Inflammatory macrophage treated with lipopolysaccharide for 4 hours (primary cell): ENCODE results near the gene BCORL1.
A peak's percentile ranks its signal among the peaks of the same experiment; 100 is the strongest.

Source experiments
- DNase-seq: peaks from one replicate; pipeline ENCODE4 v3.0.0-alpha.2; 2020

Gene BCORL1

GRCh38 chrX:130072345-130072740 lies 89.9 kb downstream of the BCORL1 start:
- no peak for DNase-seq

DNA sequence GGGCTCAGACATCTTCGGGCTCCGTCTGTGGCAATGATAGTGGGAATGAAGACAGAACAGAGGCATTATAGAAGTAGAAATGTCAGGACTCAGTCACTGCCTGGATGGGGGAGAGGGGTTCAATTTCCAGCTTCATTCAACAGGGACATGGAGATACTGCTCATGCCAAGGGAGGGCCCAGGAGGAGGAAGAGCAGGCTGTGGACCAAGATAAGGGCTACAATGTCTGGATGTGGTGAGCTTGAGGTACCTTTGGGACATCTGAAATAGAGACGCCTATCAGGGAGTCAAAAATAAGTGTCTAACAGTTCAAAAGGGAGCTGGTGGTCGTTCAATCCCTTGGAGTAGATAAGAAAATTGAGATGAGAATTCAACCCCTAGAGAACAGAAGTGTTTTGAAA lies 93.3 kb downstream of the BCORL1 start:
- no peak for DNase-seq

DNA sequence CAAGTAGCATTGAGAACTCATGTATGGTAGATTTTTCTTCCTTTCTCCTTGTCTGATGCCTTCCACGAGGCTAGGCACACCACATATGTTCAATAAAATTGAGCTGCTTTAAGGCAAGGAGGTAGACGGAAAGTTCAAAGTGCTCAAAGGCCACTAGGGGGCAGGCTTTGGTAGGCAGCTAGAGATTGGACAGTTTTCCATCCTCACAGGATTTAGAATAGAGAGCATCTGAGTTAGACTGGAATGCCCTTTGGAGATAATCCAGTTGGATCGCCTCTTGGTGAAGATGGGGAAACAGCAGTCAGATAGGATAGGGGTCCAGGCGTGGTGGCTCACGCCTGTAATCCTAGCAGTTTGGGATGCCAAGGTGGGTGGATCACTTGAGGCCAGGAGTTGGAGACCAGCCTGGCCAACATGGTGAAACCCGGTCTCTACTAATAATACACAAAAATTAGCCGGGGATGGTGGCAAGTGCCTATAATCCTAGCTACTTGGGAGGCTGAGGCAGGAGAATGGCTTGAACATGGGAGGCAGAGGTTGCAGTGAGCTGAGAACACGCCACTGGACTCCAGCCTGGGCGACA lies 97.5 kb downstream of the BCORL1 start:
- DNase-seq = peak; percentile 49

- DNase-seq = no peak
Observed at GRCh38 chrX:130080791-130081367, 98.4 kb downstream of the BCORL1 start.

DNA sequence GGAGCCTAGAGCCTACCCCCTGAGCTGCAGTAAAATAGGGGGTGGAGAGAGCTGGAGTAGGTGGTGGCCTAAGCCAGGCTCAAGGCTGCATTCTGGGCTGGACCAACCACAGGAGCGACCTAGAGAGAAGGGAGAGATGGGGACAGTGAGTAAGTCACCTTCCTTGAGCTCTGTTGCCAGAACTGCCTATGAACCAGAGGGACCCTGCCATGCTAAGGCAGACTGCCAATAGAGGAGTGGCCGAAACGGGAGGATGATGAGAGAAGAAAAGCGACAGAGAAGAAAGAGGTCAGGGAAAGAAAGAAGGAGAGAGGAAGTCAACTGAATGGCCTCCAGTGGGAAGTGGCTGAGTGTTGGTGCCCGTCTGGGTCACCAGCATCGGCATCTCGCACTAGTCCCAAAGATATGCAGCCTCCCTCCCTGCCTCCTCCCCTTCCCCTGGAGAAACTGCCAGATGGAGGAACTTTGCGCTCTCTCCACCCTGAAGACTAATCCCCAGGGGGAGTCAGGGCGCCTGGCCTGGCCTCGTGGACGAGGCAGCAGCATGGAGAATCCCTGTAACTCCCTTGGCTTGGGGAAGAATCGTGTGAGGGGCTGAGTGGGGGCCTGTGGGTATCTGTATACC lies 99.1 kb downstream of the BCORL1 start:
- no peak for DNase-seq

GRCh38 chrX:130082244-130083106 lies 100.0 kb downstream of the BCORL1 start:
- DNase-seq = peak; percentile 90

DNA sequence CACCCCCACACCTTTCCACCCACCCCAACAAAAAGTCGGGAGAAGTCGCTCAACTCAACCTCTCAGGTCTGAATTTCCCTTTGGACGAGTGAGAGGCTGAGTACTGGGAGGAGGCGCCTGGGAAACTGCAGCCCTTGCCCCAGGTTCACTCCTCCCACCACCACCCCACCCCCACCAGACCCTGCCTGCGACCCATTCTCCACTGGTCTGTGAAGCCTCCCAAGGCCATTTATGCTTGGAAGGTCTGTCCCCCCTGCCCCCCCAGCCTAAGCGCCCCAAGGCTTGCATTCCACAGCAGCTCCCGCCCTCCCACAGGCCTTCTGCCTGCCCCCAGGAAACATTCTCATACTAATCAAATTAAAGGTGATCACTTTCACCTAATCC lies 100.7 kb downstream of the BCORL1 start:
- no peak for DNase-seq

DNA sequence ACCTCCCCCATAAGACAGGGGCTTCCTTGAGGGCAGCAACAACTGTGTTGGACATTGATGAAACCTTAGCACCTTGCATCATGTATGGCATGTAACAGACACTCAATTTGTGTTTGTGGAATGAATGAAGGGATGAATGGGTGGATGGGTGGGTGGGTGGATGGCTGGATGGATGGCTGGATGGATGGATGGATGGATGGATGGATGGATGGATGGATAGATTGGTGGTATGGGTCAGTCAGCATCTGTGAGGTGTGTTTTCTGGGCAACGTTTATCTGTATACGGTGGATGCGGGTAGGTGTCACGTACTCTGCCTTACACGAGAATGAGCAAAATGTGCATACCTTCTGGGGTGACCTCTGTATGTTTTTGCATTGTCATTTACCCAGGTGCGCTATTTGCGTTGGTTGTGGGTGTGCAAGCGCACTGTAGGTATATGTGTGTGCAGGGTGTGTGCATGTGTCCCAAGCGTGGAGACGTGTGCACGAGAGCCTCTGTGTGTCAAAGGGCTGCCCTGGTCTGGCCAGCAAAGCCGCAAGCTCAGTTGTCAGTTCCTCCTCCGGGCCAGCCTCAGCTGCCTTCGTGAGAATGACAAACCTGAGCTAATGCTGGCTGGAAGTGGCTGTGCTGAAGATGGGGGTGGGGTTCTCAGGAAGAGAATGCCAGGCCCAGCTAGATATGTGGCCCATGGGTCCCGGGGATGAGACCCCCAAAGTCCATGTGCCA lies 101.4 kb downstream of the BCORL1 start:
- peak; percentile 78 for DNase-seq

DNA sequence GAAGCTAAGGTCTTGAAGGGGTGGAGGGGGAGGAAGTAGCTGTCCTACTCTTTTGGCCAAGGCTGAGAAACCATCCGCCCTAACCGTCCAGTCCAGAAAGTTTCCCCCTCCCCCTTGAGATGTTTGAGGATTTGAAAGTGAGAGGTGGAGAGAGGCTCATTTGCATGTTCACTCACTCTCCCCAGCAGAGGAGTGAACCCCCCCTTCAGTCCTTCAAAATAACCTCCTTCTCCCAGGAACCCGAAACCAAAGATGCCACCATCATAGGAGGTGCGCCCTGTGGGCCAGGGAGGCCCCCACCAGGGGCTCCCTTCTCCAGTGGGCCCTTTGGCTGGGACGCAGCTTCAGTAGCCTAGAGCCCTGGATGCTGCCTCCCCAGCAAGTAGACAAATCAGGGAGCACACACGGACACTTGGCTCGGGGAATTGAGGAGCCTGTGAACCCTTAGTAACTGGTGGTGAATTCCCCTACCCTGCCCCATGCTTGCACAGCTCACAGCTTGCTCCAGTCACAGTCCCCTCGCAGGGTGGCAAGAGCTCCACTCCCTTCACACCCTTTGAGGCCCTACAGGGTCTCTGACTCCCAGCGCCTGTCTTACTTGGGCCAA lies 102.3 kb downstream of the BCORL1 start:
- peak; percentile 86 for DNase-seq

- peak; percentile 61 for DNase-seq
Observed at GRCh38 chrX:130085551-130086446, 103.4 kb downstream of the BCORL1 start.

DNA sequence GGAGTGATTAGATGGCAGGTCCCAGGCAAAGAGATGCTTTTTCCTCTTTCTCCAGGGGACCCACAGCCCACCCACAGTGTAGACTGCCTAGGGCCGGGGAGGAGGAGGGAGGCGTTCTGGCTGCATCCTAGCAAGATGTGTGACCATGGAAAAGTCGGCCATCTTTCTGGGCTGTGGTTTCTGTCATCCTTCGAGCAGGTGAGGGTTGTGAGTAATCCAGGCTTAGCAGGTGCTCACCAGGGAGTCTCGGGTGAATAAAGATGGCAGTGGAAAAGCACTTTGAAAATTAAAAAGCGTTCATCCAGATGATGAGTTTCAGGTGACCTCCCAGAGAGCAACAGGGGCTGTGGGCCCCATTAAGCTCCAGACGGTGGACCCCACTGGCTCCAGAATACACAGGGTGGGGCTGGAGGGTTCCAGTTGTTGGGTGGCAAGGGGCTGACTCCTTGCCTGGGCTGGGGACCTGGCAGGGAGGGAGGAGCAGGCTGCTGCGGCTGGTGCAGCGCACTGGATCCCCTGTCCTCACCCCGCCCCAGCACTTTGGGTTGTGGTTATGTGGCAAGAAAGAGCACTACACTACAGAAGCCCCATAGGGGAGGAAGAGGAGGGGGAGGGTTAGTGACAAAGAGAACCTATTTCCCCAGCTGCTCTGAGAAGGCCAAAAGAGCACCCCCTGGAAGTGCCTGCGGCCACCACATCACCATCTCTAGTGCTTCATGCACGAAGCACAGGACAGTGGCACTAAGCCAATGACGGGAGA lies 104.2 kb downstream of the BCORL1 start:
- DNase-seq = peak; percentile 79

- DNase-seq = no peak
Observed at GRCh38 chrX:130090364-130090763, 107.9 kb downstream of the BCORL1 start.

- DNase-seq = peak; percentile 77
Observed at GRCh38 chrX:130091980-130092522, 109.6 kb downstream of the BCORL1 start.

GRCh38 chrX:130093271-130093670 lies 110.8 kb downstream of the BCORL1 start:
- DNase-seq = no peak

GRCh38 chrX:130094696-130095095 lies 112.3 kb downstream of the BCORL1 start:
- DNase-seq = no peak

DNA sequence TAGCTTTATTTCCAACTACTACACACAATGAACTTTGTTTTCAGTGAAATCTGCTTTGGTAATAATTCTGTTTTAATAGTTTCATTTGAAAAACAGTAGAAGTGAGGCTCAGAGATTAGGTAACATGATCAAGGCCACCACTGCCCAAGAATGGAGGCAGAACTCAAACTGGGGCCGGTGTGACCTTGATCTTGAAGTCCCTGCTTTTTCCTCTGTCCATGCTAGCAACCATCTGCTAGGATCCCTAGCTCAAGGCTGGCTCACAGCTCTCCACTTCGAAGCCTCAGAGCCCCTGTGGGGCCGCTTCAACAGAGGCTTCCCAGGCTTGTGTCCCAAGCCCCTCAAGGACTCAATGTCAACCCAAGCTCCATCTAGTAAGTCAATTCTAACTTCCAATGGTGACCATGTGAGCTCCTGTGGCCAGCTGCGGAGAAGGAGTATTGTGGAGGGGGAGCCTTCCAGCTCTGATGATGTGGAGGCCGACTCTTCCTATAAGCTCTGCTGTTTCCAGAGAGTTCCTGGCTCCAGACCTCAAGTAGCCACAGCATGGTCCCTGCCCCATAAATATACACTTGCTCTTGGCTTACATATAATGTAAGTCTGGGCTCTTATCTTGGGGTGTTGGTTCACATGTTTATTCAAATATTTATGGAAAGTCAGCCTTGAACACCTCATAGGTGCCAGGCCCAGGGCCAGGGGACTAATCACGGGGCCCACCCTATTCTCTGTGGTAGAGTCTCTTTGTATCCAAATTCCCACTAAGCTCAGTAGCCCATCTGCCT lies 113.0 kb downstream of the BCORL1 start:
- DNase-seq = no peak

DNA sequence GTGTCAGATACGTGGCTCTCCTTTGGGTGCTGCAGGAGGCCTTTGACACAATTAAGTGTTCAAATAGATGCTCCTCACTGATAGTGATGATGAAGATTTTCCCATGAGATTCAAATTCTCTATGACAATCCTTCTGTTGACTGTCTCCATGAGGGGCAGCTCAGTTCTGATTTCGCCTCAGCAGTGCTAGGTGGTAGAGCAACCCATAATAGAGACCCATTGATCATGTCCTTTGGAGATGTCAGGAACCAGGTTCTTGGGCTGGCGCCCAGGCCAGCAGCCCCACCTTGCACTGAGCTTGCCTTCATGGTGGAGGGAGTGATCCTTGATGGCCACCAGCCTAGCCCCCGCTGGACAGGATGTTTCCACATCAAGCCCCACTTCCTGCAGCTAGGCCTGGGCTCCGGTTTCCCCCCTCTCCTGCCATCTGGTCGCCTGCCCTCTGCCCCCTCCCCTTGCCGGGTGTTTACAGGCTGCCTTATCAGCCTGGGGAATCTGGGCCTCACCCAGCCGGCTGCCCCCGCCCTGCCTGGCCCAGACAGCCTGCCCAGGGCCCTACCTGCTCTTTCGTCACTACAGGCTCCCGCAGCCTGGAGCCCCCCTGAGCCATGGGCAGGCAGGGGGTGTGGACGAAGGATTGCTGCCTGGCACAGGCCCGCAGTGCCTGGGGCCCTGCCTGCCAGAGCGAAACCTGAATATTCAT lies 115.2 kb downstream of the BCORL1 start:
- no peak for DNase-seq

GRCh38 chrX:130098210-130098552 lies 115.7 kb downstream of the BCORL1 start:
- no peak for DNase-seq

DNA sequence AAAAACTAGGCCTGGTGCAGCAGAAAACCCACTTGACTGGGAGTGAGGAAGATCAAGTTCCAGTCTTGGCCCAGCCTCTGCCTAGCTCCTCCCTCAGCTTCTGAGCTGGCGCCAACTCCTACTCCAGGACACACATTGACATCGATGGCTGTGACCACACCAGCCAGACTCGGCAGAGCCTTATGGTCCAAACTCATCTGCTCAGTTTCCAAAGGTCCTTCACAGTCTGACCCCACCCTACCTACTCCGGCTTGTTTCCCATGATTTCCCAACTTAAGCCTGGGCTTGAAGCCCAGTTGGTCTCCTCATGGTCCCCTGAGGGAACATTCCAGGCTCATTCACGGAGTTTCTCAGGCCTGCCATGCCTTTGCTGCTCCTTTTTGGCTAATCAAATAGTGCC lies 117.7 kb downstream of the BCORL1 start:
- no peak for DNase-seq
